ENCODE results near the gene NUPR1. TPM values are rescaled to one million over a fixed set of nuclear protein-coding genes. Genes with fewer than 3 reads are reported as not detected.
"Not testable (repeated sequence)": the region's sequence is repeated elsewhere in the genome, so short reads cannot be mapped to it uniquely, and the experiment has no call there.

Gene NUPR1
- total and polyA plus RNA-seq, 2 of the 13 experiments (the other 11 are each of a cell fraction or from before 2014, with no cell fraction given), result 18.0 to 25.6 TPM

DNA sequence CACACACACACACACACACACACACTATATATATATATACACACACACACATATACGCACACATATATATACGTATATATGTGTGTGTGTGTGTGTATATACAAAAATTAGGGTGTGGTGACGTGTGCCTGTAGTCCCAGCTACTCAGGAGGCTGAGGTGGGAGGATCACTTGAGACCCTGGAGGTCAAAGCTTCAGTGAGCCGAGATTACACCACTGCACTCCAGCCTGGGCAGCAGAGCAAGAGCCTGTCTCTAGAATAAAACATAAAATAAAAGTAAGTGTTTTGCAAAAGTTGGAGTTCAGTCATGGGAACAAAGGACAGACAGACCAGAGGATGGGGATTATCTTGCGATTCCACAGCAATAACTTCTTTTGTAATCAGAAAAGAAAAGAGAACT lies 10.8 kb downstream of the NUPR1 start (continued):
- TF ChIP-seq, protein P1, sequence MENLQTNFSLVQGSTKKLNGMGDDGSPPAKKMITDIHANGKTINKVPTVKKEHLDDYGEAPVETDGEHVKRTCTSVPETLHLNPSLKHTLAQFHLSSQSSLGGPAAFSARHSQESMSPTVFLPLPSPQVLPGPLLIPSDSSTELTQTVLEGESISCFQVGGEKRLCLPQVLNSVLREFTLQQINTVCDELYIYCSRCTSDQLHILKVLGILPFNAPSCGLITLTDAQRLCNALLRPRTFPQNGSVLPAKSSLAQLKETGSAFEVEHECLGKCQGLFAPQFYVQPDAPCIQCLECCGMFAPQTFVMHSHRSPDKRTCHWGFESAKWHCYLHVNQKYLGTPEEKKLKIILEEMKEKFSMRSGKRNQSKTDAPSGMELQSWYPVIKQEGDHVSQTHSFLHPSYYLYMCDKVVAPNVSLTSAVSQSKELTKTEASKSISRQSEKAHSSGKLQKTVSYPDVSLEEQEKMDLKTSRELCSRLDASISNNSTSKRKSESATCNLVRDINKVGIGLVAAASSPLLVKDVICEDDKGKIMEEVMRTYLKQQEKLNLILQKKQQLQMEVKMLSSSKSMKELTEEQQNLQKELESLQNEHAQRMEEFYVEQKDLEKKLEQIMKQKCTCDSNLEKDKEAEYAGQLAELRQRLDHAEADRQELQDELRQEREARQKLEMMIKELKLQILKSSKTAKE (CRISPR knock-in tag; IDR thresholded peaks at IDR 0.05; ENCODE audit: borderline replicate concordance), result 0 out of 2 replicates have a peak, but pooled peaks have one; percentile 19
- TF ChIP-seq ZFP36L2 (CRISPR knock-in tag; IDR thresholded peaks at IDR 0.05), result no peak
- TF ChIP-seq ZNF460 (CRISPR knock-in tag; IDR thresholded peaks at IDR 0.05; ENCODE audit: borderline replicate concordance), result peak; percentile 23; the same call in 1 of the 2 replicates
- TF ChIP-seq ZNF121 (CRISPR knock-in tag; IDR thresholded peaks at IDR 0.05), result peak; percentile 85
- no peak for TF ChIP-seq EP300 (IDR thresholded peaks at IDR 0.05; ENCODE audit: low read depth in 2 of 2, low read length in 2 of 2)
- TF ChIP-seq EP300 (CRISPR knock-in tag; IDR thresholded peaks at IDR 0.05; ENCODE audit: borderline replicate concordance), result no peak
- no peak for TF ChIP-seq BRD4 (CRISPR knock-in tag; IDR thresholded peaks at IDR 0.05)

DNA sequence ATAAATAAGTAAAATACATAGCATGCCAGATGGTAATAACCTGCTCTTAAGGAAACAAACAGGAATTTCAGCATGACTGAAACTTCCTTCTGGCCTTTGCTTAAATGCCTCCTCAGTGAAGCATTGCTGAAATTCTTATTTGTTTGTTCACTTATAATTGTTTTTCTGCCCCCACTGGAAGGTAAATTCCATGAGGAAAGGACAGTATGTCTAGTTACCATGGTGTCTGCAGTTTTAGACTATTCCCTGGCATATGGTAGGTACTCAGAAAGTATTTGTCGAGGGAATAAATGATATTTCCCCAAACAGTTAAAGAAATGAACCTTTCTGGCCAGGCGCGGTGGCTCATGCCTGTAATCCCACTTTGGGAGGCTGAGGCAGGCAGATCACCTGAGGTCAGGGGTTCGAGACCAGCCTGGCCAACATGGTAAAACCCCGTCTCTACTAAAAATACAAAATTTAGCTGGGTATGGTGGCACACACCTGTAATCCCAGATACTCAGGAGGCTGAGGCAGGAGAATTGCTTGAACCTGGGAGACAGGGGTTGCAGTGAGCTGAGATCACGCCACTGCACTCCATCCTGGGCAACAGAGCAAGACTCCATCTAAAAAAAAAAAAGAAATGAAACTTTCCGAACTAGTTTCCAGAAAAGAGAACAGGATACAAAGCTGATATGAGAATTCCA lies 11.5 kb downstream of the NUPR1 start:
- WGBS (ENCODE audit: low lambda C conversion rate), result 96% methylated on average over 7 of the region's 7 CpGs
- H4K20me1 ChIP-seq (ENCODE audit: insufficient read depth, low read length); ATAC-seq; H3K79me2 ChIP-seq (ENCODE audit: insufficient read depth, low read length); CTCF ChIA-PET (ENCODE audit: low intra/inter-chr PET ratio, low total read pairs); BruUV-seq (replicated peaks); H3K4me3 ChIP-seq (replicated peaks in 1 of 3; ENCODE audit: insufficient read depth in 1 of 3, low read depth in 2 of 3, low read length in 3 of 3); H2AFZ ChIP-seq (ENCODE audit: low read length); H3K36me3 ChIP-seq (replicated peaks in 1 of 2; ENCODE audit: control insufficient read depth in 1 of 2, insufficient read depth in 2 of 2, low read length in 2 of 2); FAIRE-seq; H3K9me3 ChIP-seq (ENCODE audit: low read length); intact Hi-C loops (cut with micrococcal nuclease; ENCODE audit: unreplicated experiment); in situ Hi-C loops (cut with HindIII; ENCODE audit: extremely low pct_ligation_motif_present, low pct_unique_long_range_greater_than_20kb); H3K27me3 ChIP-seq (ENCODE audit: control insufficient read depth in 1 of 2, insufficient read depth in 2 of 2, low read length in 2 of 2): not testable (repeated sequence)
- TF ChIP-seq, protein P2, sequence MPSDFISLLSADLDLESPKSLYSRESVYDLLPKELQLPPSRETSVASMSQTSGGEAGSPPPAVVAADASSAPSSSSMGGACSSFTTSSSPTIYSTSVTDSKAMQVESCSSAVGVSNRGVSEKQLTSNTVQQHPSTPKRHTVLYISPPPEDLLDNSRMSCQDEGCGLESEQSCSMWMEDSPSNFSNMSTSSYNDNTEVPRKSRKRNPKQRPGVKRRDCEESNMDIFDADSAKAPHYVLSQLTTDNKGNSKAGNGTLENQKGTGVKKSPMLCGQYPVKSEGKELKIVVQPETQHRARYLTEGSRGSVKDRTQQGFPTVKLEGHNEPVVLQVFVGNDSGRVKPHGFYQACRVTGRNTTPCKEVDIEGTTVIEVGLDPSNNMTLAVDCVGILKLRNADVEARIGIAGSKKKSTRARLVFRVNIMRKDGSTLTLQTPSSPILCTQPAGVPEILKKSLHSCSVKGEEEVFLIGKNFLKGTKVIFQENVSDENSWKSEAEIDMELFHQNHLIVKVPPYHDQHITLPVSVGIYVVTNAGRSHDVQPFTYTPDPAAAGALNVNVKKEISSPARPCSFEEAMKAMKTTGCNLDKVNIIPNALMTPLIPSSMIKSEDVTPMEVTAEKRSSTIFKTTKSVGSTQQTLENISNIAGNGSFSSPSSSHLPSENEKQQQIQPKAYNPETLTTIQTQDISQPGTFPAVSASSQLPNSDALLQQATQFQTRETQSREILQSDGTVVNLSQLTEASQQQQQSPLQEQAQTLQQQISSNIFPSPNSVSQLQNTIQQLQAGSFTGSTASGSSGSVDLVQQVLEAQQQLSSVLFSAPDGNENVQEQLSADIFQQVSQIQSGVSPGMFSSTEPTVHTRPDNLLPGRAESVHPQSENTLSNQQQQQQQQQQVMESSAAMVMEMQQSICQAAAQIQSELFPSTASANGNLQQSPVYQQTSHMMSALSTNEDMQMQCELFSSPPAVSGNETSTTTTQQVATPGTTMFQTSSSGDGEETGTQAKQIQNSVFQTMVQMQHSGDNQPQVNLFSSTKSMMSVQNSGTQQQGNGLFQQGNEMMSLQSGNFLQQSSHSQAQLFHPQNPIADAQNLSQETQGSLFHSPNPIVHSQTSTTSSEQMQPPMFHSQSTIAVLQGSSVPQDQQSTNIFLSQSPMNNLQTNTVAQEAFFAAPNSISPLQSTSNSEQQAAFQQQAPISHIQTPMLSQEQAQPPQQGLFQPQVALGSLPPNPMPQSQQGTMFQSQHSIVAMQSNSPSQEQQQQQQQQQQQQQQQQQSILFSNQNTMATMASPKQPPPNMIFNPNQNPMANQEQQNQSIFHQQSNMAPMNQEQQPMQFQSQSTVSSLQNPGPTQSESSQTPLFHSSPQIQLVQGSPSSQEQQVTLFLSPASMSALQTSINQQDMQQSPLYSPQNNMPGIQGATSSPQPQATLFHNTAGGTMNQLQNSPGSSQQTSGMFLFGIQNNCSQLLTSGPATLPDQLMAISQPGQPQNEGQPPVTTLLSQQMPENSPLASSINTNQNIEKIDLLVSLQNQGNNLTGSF (CRISPR knock-in tag; IDR thresholded peaks at IDR 0.05), result 0 out of 2 replicates have a peak, but pooled peaks have one; percentile 55
- 0 out of 2 replicates have a peak, but pooled peaks have one; percentile 10 for TF ChIP-seq ZNF747 (CRISPR knock-in tag; IDR thresholded peaks at IDR 0.05; ENCODE audit: borderline replicate concordance)
- TF ChIP-seq ZNF766 (CRISPR knock-in tag; IDR thresholded peaks at IDR 0.05; ENCODE audit: borderline replicate concordance), result 0 out of 2 replicates have a peak, but pooled peaks have one; percentile 35
- TF ChIP-seq YEATS4 (CRISPR knock-in tag; IDR thresholded peaks at IDR 0.05; ENCODE audit: borderline replicate concordance), result 0 out of 2 replicates have a peak, but pooled peaks have one; percentile 21
- TF ChIP-seq CC2D1A (CRISPR knock-in tag; IDR thresholded peaks at IDR 0.05), result 0 out of 2 replicates have a peak, but pooled peaks have one; percentile 62
- TF ChIP-seq ZNF121 (CRISPR knock-in tag; IDR thresholded peaks at IDR 0.05), result peak; percentile 73
- TF ChIP-seq, protein P3, sequence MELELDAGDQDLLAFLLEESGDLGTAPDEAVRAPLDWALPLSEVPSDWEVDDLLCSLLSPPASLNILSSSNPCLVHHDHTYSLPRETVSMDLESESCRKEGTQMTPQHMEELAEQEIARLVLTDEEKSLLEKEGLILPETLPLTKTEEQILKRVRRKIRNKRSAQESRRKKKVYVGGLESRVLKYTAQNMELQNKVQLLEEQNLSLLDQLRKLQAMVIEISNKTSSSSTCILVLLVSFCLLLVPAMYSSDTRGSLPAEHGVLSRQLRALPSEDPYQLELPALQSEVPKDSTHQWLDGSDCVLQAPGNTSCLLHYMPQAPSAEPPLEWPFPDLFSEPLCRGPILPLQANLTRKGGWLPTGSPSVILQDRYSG (CRISPR knock-in tag; IDR thresholded peaks at IDR 0.05), result 0 out of 2 replicates have a peak, but pooled peaks have one; percentile 36
- POLR2A ChIA-PET, result interaction anchor here (1.4 to 3.0 kb wide), 5 partner anchors 8 to 70 kb away, joined by 4 to 23 read pairs (median 8); partner anchors contain the start of genes CLN3, NUPR1 and SULT1A2
- Histone ChIP-seq H3K4me1 (ENCODE audit: insufficient read depth, low read length) (peaks cover 79% of the 10 kb centered on the region), H3K27ac (ENCODE audit: extremely low read length, insufficient read depth, low read length) (peak overlapping the region; percentile 80), H3K9ac (ENCODE audit: insufficient read depth, low read depth, low read length) (0 out of 2 replicates have a peak overlapping the region, but pooled peaks have one; percentile 31), H3K4me2 (ENCODE audit: low read depth, low read length) (peak overlapping the region; percentile 72)
- DNase-seq (ENCODE audit: low spot score), result peak; percentile 39
